Neural crest cell (in vitro differentiated cells): Measurements from ENCODE around the gene DNAJC25. TPM values are rescaled to one million over a fixed set of nuclear protein-coding genes. Genes with fewer than 3 reads are reported as not detected.

Experiments used
- DNase-seq: peaks from one replicate; pipeline ENCODE4 v3.0.0; 2021; ENCODE audit warnings: low read depth, mixed read lengths, low spot score
- H3K27ac Mint-ChIP-seq: one replicate; pipeline ENCODE4 v1.8.0; 2021; ENCODE audit warnings: mild to moderate bottlenecking, mixed read lengths; ENCODE audit not compliant: unreplicated experiment
- H3K27me3 Mint-ChIP-seq: 2 replicates; pipeline ENCODE4 v1.8.0; 2021; ENCODE audit warnings: low read depth, mild to moderate bottlenecking, mixed read lengths
- H3K36me3 Mint-ChIP-seq: 2 replicates; pipeline ENCODE4 v1.8.0; 2021; ENCODE audit warnings: low read depth, mild to moderate bottlenecking, mixed read lengths
- H3K4me1 Mint-ChIP-seq: 2 replicates; pipeline ENCODE4 v1.8.0; 2021; ENCODE audit warnings: mixed read lengths
- H3K4me3 Mint-ChIP-seq: one replicate; pipeline ENCODE4 v1.8.0; 2021; ENCODE audit warnings: mild to moderate bottlenecking, mixed read lengths
- H3K9me3 Mint-ChIP-seq: 2 replicates; pipeline ENCODE4 v1.8.0; 2021; ENCODE audit warnings: mixed read lengths
- CTCF ChIP-seq: fragments of 200-600 bp; sonication (generic); conservative IDR thresholded peaks from 2 replicates; pipeline ENCODE4 v1.5.0; 2021; ENCODE audit warnings: antibody characterized with exemption, mild to moderate bottlenecking
- total RNA-seq: library from RNA; stranded (reverse); gene quantifications from 2 replicates; pipeline ENCODE4 v1.2.1, GENCODE V29; 2021

DNAJC25 gene
- total RNA-seq, 1 donor from 2014 or later, result 6.3 TPM

DNA sequence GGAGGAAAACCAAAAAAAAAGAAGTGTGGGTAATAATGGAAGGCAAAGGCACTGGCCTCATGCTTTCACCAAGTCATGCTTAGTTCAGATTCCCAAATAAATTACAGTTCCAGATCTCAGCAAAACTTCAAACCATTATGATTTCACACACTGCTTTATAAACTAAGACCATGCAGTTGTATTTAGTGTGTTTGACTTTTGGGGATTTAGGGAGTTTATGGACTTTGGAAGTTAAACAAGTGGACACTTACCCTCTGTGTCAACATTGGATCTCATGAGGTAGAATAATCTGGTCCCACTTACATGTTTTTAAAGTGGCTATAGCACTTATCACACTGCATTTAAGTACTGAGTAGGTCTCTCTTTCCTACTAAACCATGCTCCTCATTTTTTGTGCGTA lies 3.7 kb downstream of the DNAJC25 start:
- Mint-ChIP-seq H3K36me3 (peaks cover 7% of the 10 kb centered on the region), H3K4me3 (peak overlapping the region; percentile 13), H3K27ac (no peak overlapping the region), H3K9me3 (no peaks in the 10 kb centered on the region), H3K4me1 (peaks cover 39% of the 10 kb centered on the region), H3K27me3 (peaks cover 2% of the 10 kb centered on the region)
- no peak for DNase-seq
- no peak for TF ChIP-seq CTCF

DNA sequence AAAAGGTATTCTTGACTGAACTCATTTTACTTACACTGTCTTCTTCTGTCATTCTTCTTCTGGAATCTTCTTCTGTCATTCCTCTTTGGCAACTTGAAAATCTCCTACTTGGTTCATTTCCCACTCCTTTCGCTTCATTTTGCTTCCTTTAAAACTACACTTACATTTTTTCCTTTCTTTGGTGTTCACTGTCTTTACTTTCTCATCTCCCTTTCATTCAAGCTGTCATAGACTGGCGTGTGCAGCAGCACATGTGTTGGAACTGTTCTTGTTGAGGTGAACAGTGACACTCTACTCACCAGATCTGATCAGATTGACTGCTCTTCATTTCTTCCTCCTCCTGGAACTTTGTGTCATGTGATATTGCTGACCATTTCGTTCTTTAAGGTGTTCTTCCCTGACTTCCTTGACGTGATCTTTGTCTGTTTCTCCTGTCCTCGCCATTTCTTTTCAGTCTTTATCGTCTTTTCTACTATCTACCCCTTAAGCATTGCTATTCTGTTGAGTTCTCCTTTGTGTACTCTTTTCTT lies 6.4 kb downstream of the DNAJC25 start:
- Mint-ChIP-seq H3K36me3 (peaks cover 3% of the 10 kb centered on the region), H3K4me1 (peaks cover 22% of the 10 kb centered on the region), H3K27me3 (no peaks in the 10 kb centered on the region), H3K4me3 (no peak overlapping the region), H3K9me3 (no peaks in the 10 kb centered on the region), H3K27ac (no peak overlapping the region)
- DNase-seq, result no peak
- TF ChIP-seq CTCF, result no peak

DNA sequence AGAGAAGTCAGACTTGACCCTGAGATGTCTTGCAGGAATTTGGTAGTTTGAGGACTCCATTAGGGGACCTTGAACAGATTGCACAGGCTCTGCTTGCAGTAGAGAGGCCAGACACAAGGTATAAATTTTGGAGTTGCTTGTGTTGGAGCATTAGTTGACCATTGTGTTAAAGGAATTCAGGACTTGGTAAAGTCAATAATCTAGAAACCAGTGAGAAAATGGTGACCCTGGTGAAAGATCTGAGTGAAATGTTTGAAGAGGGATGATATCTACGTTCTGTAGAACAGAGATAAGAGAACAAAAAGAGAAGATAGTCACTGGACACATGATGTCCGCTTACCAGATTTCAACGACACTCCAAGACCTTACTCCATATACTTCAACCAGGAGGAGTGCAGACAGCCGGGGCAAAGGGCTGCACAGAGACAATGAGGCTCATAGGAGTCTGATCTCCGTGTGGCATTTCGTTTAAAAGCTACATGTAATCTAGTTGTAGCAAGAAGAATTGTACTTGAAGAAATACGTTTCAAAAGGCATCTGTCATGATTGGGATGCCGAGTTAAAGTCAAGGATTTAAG lies 13.2 kb downstream of the DNAJC25 start:
- peaks cover 11% of the 10 kb centered on the region for H3K36me3 Mint-ChIP-seq
- no peak for DNase-seq
- H3K27ac Mint-ChIP-seq, result no peak overlapping the region
- TF ChIP-seq CTCF, result no peak
- no peaks in the 10 kb centered on the region for H3K27me3 Mint-ChIP-seq
- no peaks in the 10 kb centered on the region for H3K9me3 Mint-ChIP-seq
- H3K4me1 Mint-ChIP-seq, result no peaks in the 10 kb centered on the region
- H3K4me3 Mint-ChIP-seq, result no peak overlapping the region

- H3K36me3 Mint-ChIP-seq, result peaks cover 17% of the 10 kb centered on the region
- no peak overlapping the region for H3K4me3 Mint-ChIP-seq
- no peak overlapping the region for H3K27ac Mint-ChIP-seq
- no peaks in the 10 kb centered on the region for H3K9me3 Mint-ChIP-seq
- no peak for TF ChIP-seq CTCF
- no peak for DNase-seq
- no peaks in the 10 kb centered on the region for H3K4me1 Mint-ChIP-seq
- H3K27me3 Mint-ChIP-seq, result no peaks in the 10 kb centered on the region
Observed at GRCh38 chr9:111645806-111646205, 14.7 kb downstream of the DNAJC25 start.

GRCh38 chr9:111646417-111646816 lies 15.3 kb downstream of the DNAJC25 start:
- Mint-ChIP-seq H3K4me1 (no peaks in the 10 kb centered on the region), H3K36me3 (peaks cover 17% of the 10 kb centered on the region), H3K4me3 (no peak overlapping the region), H3K27me3 (no peaks in the 10 kb centered on the region), H3K9me3 (no peaks in the 10 kb centered on the region), H3K27ac (no peak overlapping the region)
- no peak for DNase-seq
- no peak for TF ChIP-seq CTCF
